WTC11 (cell line): ENCODE data around the gene LRP10. TPM values are rescaled to one million over a fixed set of nuclear protein-coding genes. Genes with fewer than 3 reads are reported as not detected.

Experiments used
- ATAC-seq: fragments of 200-7000 bp; cut with Tn5 transposase; 2 replicates; pipeline ENCODE4 v1.10.0; 2021; ENCODE audit warnings: mild to moderate bottlenecking, moderate library complexity
- CTCF ChIA-PET: fragments of 300-600 bp; sonication (Branson Sonifier 250); formaldehyde crosslinking; loops from one replicate; lab custom pipeline; 2021; ENCODE audit warnings: antibody characterized with exemption; lab: Charles Lee
- POLR2A ChIA-PET: fragments of 350-600 bp; sonication (Branson Sonifier 250); formaldehyde crosslinking; loops from one replicate; lab custom pipeline; 2021; ENCODE audit warnings: antibody characterized with exemption; lab: Charles Lee
- DNase-seq: peaks from one replicate; pipeline ENCODE4 v3.0.0; 2021; ENCODE audit warnings: low spot score
- H3K27ac Mint-ChIP-seq: 2 replicates; pipeline ENCODE4 v1.8.0; 2021; ENCODE audit warnings: mixed read lengths
- H3K27me3 Mint-ChIP-seq: 2 replicates; pipeline ENCODE4 v1.8.0; 2021; ENCODE audit warnings: low read depth, mild to moderate bottlenecking, moderate library complexity, mixed read lengths
- H3K36me3 Mint-ChIP-seq: 2 replicates; pipeline ENCODE4 v1.8.0; 2021; ENCODE audit warnings: mixed read lengths
- H3K4me1 Mint-ChIP-seq: 2 replicates; pipeline ENCODE4 v1.8.0; 2022; ENCODE audit warnings: mixed read lengths
- H3K4me3 Mint-ChIP-seq: 2 replicates; pipeline ENCODE4 v1.8.0; 2021; ENCODE audit warnings: mild to moderate bottlenecking, moderate library complexity, mixed read lengths
- H3K9me3 Mint-ChIP-seq: 2 replicates; pipeline ENCODE4 v1.8.0; 2021; ENCODE audit warnings: mixed read lengths
- CBFB ChIP-seq: sonication (generic); formaldehyde crosslinking; IDR thresholded peaks from 2 replicates; pipeline ENCODE4 v1.8.1; 2022; ENCODE audit warnings: mild to moderate bottlenecking, low read depth, missing genetic modification reagents
- ESRRA ChIP-seq: sonication (generic); formaldehyde crosslinking; IDR thresholded peaks from 2 replicates; pipeline ENCODE4 v1.8.1; 2022; ENCODE audit warnings: mild to moderate bottlenecking, missing genetic modification reagents, borderline replicate concordance
- ETV6 ChIP-seq: sonication (generic); formaldehyde crosslinking; IDR thresholded peaks from 2 replicates; pipeline ENCODE4 v1.8.1; 2022; ENCODE audit warnings: mild to moderate bottlenecking, missing genetic modification reagents
- FOXP4 ChIP-seq: sonication (generic); formaldehyde crosslinking; IDR thresholded peaks from 2 replicates; pipeline ENCODE4 v1.8.0; 2022; ENCODE audit warnings: mild to moderate bottlenecking, missing genetic modification reagents
- IRF2 ChIP-seq: sonication (generic); formaldehyde crosslinking; IDR thresholded peaks from 2 replicates; pipeline ENCODE4 v1.8.0; 2022; ENCODE audit warnings: low read depth, missing genetic modification reagents, borderline replicate concordance
- KAT7 ChIP-seq: sonication (generic); formaldehyde crosslinking; IDR thresholded peaks from 2 replicates; pipeline ENCODE4 v1.8.1; 2023; ENCODE audit warnings: missing genetic modification reagents, mild to moderate bottlenecking, borderline replicate concordance
- NFATC4 ChIP-seq: fragments of 250-450 bp; sonication (Bioruptor Pico); IDR thresholded peaks from 2 replicates; pipeline ENCODE4 v1.9.0; 2021; ENCODE audit warnings: mild to moderate bottlenecking
- NFYB ChIP-seq: sonication (generic); formaldehyde crosslinking; conservative IDR thresholded peaks from 2 replicates; pipeline ENCODE4 v1.8.0; 2022; ENCODE audit warnings: low read depth, missing genetic modification reagents
- NR1H2 ChIP-seq: sonication (generic); formaldehyde crosslinking; IDR thresholded peaks from 2 replicates; pipeline ENCODE4 v1.9.0; 2021; ENCODE audit warnings: mild to moderate bottlenecking, moderate library complexity, missing genetic modification reagents
- OVOL2 ChIP-seq: fragments of 250-450 bp; sonication (Bioruptor Pico); IDR thresholded peaks from 2 replicates; pipeline ENCODE4 v1.9.0; 2021; ENCODE audit warnings: mild to moderate bottlenecking, borderline replicate concordance
- RELA ChIP-seq: sonication (generic); formaldehyde crosslinking; IDR thresholded peaks from 2 replicates; pipeline ENCODE4 v1.8.1; 2022; ENCODE audit warnings: missing genetic modification reagents, mild to moderate bottlenecking, borderline replicate concordance
- SMAD4 ChIP-seq: sonication (generic); formaldehyde crosslinking; IDR thresholded peaks from 2 replicates; pipeline ENCODE4 v1.8.0; 2022; ENCODE audit warnings: mild to moderate bottlenecking, missing genetic modification reagents
- SOX15 ChIP-seq: fragments of 250-450 bp; sonication (Bioruptor Pico); IDR thresholded peaks from 2 replicates; pipeline ENCODE4 v1.9.0; 2021; ENCODE audit warnings: mild to moderate bottlenecking
- SP1 ChIP-seq: sonication (generic); formaldehyde crosslinking; conservative IDR thresholded peaks from 2 replicates; pipeline ENCODE4 v1.8.1; 2022; ENCODE audit warnings: missing genetic modification reagents
- TEAD4 ChIP-seq: sonication (generic); formaldehyde crosslinking; IDR thresholded peaks from 2 replicates; pipeline ENCODE4 v1.8.0; 2022; ENCODE audit warnings: mild to moderate bottlenecking, missing genetic modification reagents
- ZMAT4 ChIP-seq: fragments of 250-450 bp; sonication (Bioruptor Pico); IDR thresholded peaks from 2 replicates; pipeline ENCODE4 v1.9.0; 2021; ENCODE audit warnings: mild to moderate bottlenecking
- ZNF219 ChIP-seq: sonication (generic); formaldehyde crosslinking; IDR thresholded peaks from 2 replicates; pipeline ENCODE4 v1.8.0; 2023; ENCODE audit warnings: missing genetic modification reagents, mild to moderate bottlenecking, borderline replicate concordance
- ZNF232 ChIP-seq: sonication (generic); formaldehyde crosslinking; IDR thresholded peaks from 2 replicates; pipeline ENCODE4 v1.8.0; 2022; ENCODE audit warnings: mild to moderate bottlenecking, missing genetic modification reagents
- ZNF263 ChIP-seq: sonication (generic); formaldehyde crosslinking; IDR thresholded peaks from 2 replicates; pipeline ENCODE4 v1.8.1; 2022; ENCODE audit warnings: low read depth, mild to moderate bottlenecking, moderate library complexity, missing genetic modification reagents
- ZNF396 ChIP-seq: fragments of 250-450 bp; sonication (Bioruptor Pico); IDR thresholded peaks from 2 replicates; pipeline ENCODE4 v1.8.0; 2021; ENCODE audit warnings: mild to moderate bottlenecking, moderate library complexity, borderline replicate concordance
- ZNF416 ChIP-seq: fragments of 250-450 bp; sonication (Bioruptor Pico); IDR thresholded peaks from 2 replicates; pipeline ENCODE4 v1.9.0; 2021; ENCODE audit warnings: mild to moderate bottlenecking, inconsistent platforms
- total RNA-seq: library from RNA; stranded (reverse); gene quantifications from 3 replicates; pipeline ENCODE4 v1.2.3, GENCODE V29; 2021
- TF ChIP-seq, protein P1 (sequence below): sonication (generic); formaldehyde crosslinking; IDR thresholded peaks from 2 replicates; pipeline ENCODE4 v1.8.1; 2023; ENCODE audit warnings: mild to moderate bottlenecking, missing genetic modification reagents, moderate library complexity
- TF ChIP-seq, protein P2 (sequence below): sonication (generic); formaldehyde crosslinking; IDR thresholded peaks from 2 replicates; pipeline ENCODE4 v1.8.0; 2023; ENCODE audit warnings: mild to moderate bottlenecking, missing genetic modification reagents

LRP10 gene
- total RNA-seq, 1 experiment from 2014 or later, result 24.0 TPM

- TF ChIP-seq TEAD4 (no peak), ZNF416 (no peak), ZMAT4 (CRISPR knock-in tag) (no peak), ZNF263 (CRISPR knock-in tag) (no peak), OVOL2 (CRISPR knock-in tag) (no peak), CBFB (CRISPR knock-in tag) (no peak), ZNF219 (CRISPR knock-in tag) (no peak), NFATC4 (CRISPR knock-in tag) (no peak), ZNF232 (CRISPR knock-in tag) (no peak)
- TF ChIP-seq, protein P1, sequence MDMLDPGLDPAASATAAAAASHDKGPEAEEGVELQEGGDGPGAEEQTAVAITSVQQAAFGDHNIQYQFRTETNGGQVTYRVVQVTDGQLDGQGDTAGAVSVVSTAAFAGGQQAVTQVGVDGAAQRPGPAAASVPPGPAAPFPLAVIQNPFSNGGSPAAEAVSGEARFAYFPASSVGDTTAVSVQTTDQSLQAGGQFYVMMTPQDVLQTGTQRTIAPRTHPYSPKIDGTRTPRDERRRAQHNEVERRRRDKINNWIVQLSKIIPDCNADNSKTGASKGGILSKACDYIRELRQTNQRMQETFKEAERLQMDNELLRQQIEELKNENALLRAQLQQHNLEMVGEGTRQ (CRISPR knock-in tag), result no peak
- TF ChIP-seq, protein P2, sequence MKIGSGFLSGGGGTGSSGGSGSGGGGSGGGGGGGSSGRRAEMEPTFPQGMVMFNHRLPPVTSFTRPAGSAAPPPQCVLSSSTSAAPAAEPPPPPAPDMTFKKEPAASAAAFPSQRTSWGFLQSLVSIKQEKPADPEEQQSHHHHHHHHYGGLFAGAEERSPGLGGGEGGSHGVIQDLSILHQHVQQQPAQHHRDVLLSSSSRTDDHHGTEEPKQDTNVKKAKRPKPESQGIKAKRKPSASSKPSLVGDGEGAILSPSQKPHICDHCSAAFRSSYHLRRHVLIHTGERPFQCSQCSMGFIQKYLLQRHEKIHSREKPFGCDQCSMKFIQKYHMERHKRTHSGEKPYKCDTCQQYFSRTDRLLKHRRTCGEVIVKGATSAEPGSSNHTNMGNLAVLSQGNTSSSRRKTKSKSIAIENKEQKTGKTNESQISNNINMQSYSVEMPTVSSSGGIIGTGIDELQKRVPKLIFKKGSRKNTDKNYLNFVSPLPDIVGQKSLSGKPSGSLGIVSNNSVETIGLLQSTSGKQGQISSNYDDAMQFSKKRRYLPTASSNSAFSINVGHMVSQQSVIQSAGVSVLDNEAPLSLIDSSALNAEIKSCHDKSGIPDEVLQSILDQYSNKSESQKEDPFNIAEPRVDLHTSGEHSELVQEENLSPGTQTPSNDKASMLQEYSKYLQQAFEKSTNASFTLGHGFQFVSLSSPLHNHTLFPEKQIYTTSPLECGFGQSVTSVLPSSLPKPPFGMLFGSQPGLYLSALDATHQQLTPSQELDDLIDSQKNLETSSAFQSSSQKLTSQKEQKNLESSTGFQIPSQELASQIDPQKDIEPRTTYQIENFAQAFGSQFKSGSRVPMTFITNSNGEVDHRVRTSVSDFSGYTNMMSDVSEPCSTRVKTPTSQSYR (CRISPR knock-in tag), result no peak
- TF ChIP-seq, all 79 proteins: peak for 0
- Mint-ChIP-seq H3K36me3 (peaks cover 44% of the 10 kb centered on the region), H3K27ac (no peak overlapping the region), H3K27me3 (no peaks in the 10 kb centered on the region), H3K4me1 (peaks cover 22% of the 10 kb centered on the region), H3K9me3 (no peaks in the 10 kb centered on the region), H3K4me3 (no peak overlapping the region)
- CTCF ChIA-PET, result interaction anchor here (0.9 to 1.0 kb wide), 2 partner anchors 10 to 20 kb away, joined by 4 to 5 read pairs; no protein-coding TSS in a partner anchor
- POLR2A ChIA-PET, result no interaction called here
- DNase-seq (no peak), ATAC-seq (no peak)
Measured at GRCh38 chr14:22842211-22843122, 29.1 kb upstream of the LRP10 start.

- DNase-seq (no peak), ATAC-seq (no peak)
- Mint-ChIP-seq H3K4me3 (no peak overlapping the region), H3K27me3 (no peaks in the 10 kb centered on the region), H3K4me1 (peaks cover 25% of the 10 kb centered on the region), H3K9me3 (no peaks in the 10 kb centered on the region), H3K27ac (no peak overlapping the region), H3K36me3 (peaks cover 44% of the 10 kb centered on the region)
- CTCF ChIA-PET, result interaction anchor here (0.9 to 2.0 kb wide), 3 partner anchors 9 to 20 kb away, joined by 4 to 10 read pairs (median 5); no protein-coding TSS in a partner anchor
- POLR2A ChIA-PET, result no interaction called here
- TF ChIP-seq NR1H2 (no peak), SMAD4 (CRISPR knock-in tag) (no peak), FOXP4 (no peak), SP1 (no peak), ZNF396 (no peak), KAT7 (CRISPR knock-in tag) (no peak), ESRRA (CRISPR knock-in tag) (no peak), RELA (CRISPR knock-in tag) (no peak), NFYB (no peak), SOX15 (CRISPR knock-in tag) (no peak), IRF2 (CRISPR knock-in tag) (no peak), ETV6 (CRISPR knock-in tag) (no peak)
- TF ChIP-seq, protein P1 (CRISPR knock-in tag), result no peak
Measured at GRCh38 chr14:22843123-22843925, 28.2 kb upstream of the LRP10 start.
